Trophoblast cell (in vitro differentiated cells and primary cell): ENCODE measurements around the gene GYG2.

Experiments
- DNase-seq, 2 donors: peaks; one replicate each; pipeline ENCODE4 v3.0.0-alpha.2; 2016
- H2AFZ ChIP-seq: 2 replicates; pipeline ENCODE4 v1.6.1; 2013; ENCODE audit warnings: low read length, moderate library complexity, mild to moderate bottlenecking; ENCODE audit not compliant: insufficient read depth, poor library complexity
- H2AK5ac ChIP-seq: 2 replicates; pipeline ENCODE4 v1.6.1; 2013; ENCODE audit warnings: mild to moderate bottlenecking, low read length
- H2BK120ac ChIP-seq: 2 replicates; pipeline ENCODE4 v1.6.1; 2013; ENCODE audit warnings: low read length, mild to moderate bottlenecking, moderate library complexity; ENCODE audit not compliant: insufficient read depth, poor library complexity
- H2BK12ac ChIP-seq: 2 replicates; pipeline ENCODE4 v1.6.1; 2013; ENCODE audit warnings: mild to moderate bottlenecking, low read length, moderate library complexity
- H2BK5ac ChIP-seq: 2 replicates; pipeline ENCODE4 v1.6.1; 2013; ENCODE audit warnings: low read length, low read depth, moderate library complexity, mild to moderate bottlenecking; ENCODE audit not compliant: poor library complexity
- H3K14ac ChIP-seq: 2 replicates; pipeline ENCODE4 v1.6.1; 2013; ENCODE audit warnings: mild to moderate bottlenecking, low read length
- H3K18ac ChIP-seq: 2 replicates; pipeline ENCODE4 v1.6.1; 2013; ENCODE audit warnings: mild to moderate bottlenecking, low read length
- H3K23ac ChIP-seq: 2 replicates; pipeline ENCODE4 v1.6.1; 2013; ENCODE audit warnings: low read length
- H3K27ac ChIP-seq: 2 replicates; pipeline ENCODE4 v1.5.1; 2013; ENCODE audit warnings: low read depth, mild to moderate bottlenecking, inconsistent platforms, low read length, moderate library complexity
- H3K27me3 ChIP-seq: 2 replicates; pipeline ENCODE4 v1.6.1; 2013; ENCODE audit warnings: inconsistent platforms, mild to moderate bottlenecking, low read length, moderate library complexity; ENCODE audit not compliant: insufficient read depth
- H3K36me3 ChIP-seq, 2 experiments: 1 replicate in 1 of 2; 2 replicates in 1 of 2; pipeline ENCODE4 v1.6.1; 2013; ENCODE audit warnings: low read length in 2 of 2, mild to moderate bottlenecking in 2 of 2, moderate library complexity in 1 of 2; ENCODE audit not compliant: insufficient read depth in 2 of 2, control insufficient read depth in 1 of 2
- H3K4ac ChIP-seq: 2 replicates; pipeline ENCODE4 v1.6.1; 2013; ENCODE audit warnings: low read depth, mild to moderate bottlenecking, low read length, moderate library complexity
- H3K4me1 ChIP-seq, 2 experiments: 1 replicate in 1 of 2; 2 replicates in 1 of 2; pipeline ENCODE4 v1.6.1; 2013; ENCODE audit warnings: low read length in 2 of 2, mild to moderate bottlenecking in 2 of 2, moderate library complexity in 1 of 2; ENCODE audit not compliant: insufficient read depth in 2 of 2, control insufficient read depth in 1 of 2
- H3K4me2 ChIP-seq: 2 replicates; pipeline ENCODE4 v1.6.1; 2013; ENCODE audit warnings: inconsistent platforms, mild to moderate bottlenecking, low read length, moderate library complexity
- H3K4me3 ChIP-seq: 2 replicates; pipeline ENCODE4 v1.5.1; 2013; ENCODE audit warnings: mild to moderate bottlenecking, low read depth, low read length, inconsistent platforms
- H3K79me1 ChIP-seq: one replicate; pipeline ENCODE4 v1.6.1; 2013; ENCODE audit warnings: low read length
- H3K79me2 ChIP-seq: 2 replicates; pipeline ENCODE4 v1.6.1; 2013; ENCODE audit warnings: low read length, mild to moderate bottlenecking; ENCODE audit not compliant: control insufficient read depth, insufficient read depth, poor library complexity
- H3K9ac ChIP-seq: 2 replicates; pipeline ENCODE4 v1.6.1; 2013; ENCODE audit warnings: mild to moderate bottlenecking, low read length
- H3K9me3 ChIP-seq: 2 replicates; pipeline ENCODE4 v1.6.1; 2013; ENCODE audit warnings: low read depth, mild to moderate bottlenecking, control low read depth, inconsistent platforms, low read length; ENCODE audit not compliant: insufficient read depth
- H4K12ac ChIP-seq: 2 replicates; pipeline ENCODE4 v1.6.1; 2013; ENCODE audit warnings: low read depth, mild to moderate bottlenecking, low read length, moderate library complexity
- H4K8ac ChIP-seq: 2 replicates; pipeline ENCODE4 v1.6.1; 2013; ENCODE audit warnings: low read depth, mild to moderate bottlenecking, low read length, moderate library complexity
- H4K91ac ChIP-seq: one replicate; pipeline ENCODE4 v1.6.1; 2013; ENCODE audit warnings: low read depth, mild to moderate bottlenecking, low read length, moderate library complexity
- WGBS: extraction: QIAGEN DNeasy Blood & Tissue Kit; methylation state at CpG from one replicate; pipeline ENCODE4 v1.1.7; 2013; ENCODE audit warnings: missing lambda C conversion rate; ENCODE audit not compliant: insufficient read length, insufficient coverage; ENCODE audit errors: extremely low coverage; 5-methylcytosine and 5-hydroxymethylcytosine counted together

GYG2 gene

GRCh38 chrX:2829469-2830246 lies 928 bp downstream of the GYG2 start:
- H4K12ac ChIP-seq = no peak overlapping the region
- H2BK12ac ChIP-seq = no peak overlapping the region
- H3K4ac ChIP-seq = no peak overlapping the region
- no peaks in the 10 kb centered on the region for H3K27me3 ChIP-seq
- peak overlapping the region; percentile 4 for H4K91ac ChIP-seq
- peak overlapping the region; percentile 83 for H3K4me3 ChIP-seq
- no peak overlapping the region for H3K23ac ChIP-seq
- no peak overlapping the region for H4K8ac ChIP-seq
- H3K18ac ChIP-seq = no peak overlapping the region
- no peak overlapping the region for H3K14ac ChIP-seq
- no peaks in the 10 kb centered on the region for H3K9me3 ChIP-seq
- no CpG with 5 or more reads among the region's 62 CpGs for WGBS
- H3K79me2 ChIP-seq = peaks cover 3% of the 10 kb centered on the region
- H3K4me1 ChIP-seq = peaks cover 0 to 7% of the 10 kb centered on the region in 2 experiments
- H2BK120ac ChIP-seq = no peak overlapping the region
- peak overlapping the region; percentile 52 for H3K4me2 ChIP-seq
- H3K36me3 ChIP-seq = peaks cover 0 to 6% of the 10 kb centered on the region in 2 experiments
- DNase-seq = no peak
- H2AK5ac ChIP-seq = no peak overlapping the region
- no peak overlapping the region for H2AFZ ChIP-seq
- H2BK5ac ChIP-seq = no peak overlapping the region
- H3K79me1 ChIP-seq = peaks cover 3% of the 10 kb centered on the region
- no peak overlapping the region for H3K27ac ChIP-seq
- no peak overlapping the region for H3K9ac ChIP-seq

- DNase-seq = no peak
- no CpG with 5 or more reads among the region's 14 CpGs for WGBS
- H3K36me3 ChIP-seq = peaks cover under 1 to 13% of the 10 kb centered on the region in 2 experiments
Observed at GRCh38 chrX:2831471-2832228, 2.9 kb downstream of the GYG2 start.

GRCh38 chrX:2837961-2838360 lies 9.2 kb downstream of the GYG2 start:
- no peaks in the 10 kb centered on the region for H3K4me1 ChIP-seq
- no peaks in the 10 kb centered on the region for H3K79me1 ChIP-seq
- H2BK120ac ChIP-seq = no peak overlapping the region
- DNase-seq = no peak
- H2AFZ ChIP-seq = no peak overlapping the region
- no peak overlapping the region for H3K14ac ChIP-seq
- no peak overlapping the region for H4K91ac ChIP-seq
- no peak overlapping the region for H3K4me2 ChIP-seq
- WGBS = no CpG with 5 or more reads among the region's 2 CpGs
- H3K9me3 ChIP-seq = no peaks in the 10 kb centered on the region
- peaks cover 2 to 10% of the 10 kb centered on the region in 2 experiments for H3K36me3 ChIP-seq
- H2AK5ac ChIP-seq = no peak overlapping the region
- H4K8ac ChIP-seq = no peak overlapping the region
- H3K27ac ChIP-seq = no peak overlapping the region
- no peak overlapping the region for H3K18ac ChIP-seq
- H4K12ac ChIP-seq = no peak overlapping the region
- H3K23ac ChIP-seq = no peak overlapping the region
- no peak overlapping the region for H3K9ac ChIP-seq
- no peak overlapping the region for H3K4ac ChIP-seq
- no peaks in the 10 kb centered on the region for H3K27me3 ChIP-seq
- H2BK5ac ChIP-seq = no peak overlapping the region
- H3K79me2 ChIP-seq = no peaks in the 10 kb centered on the region
- H2BK12ac ChIP-seq = no peak overlapping the region
- H3K4me3 ChIP-seq = no peak overlapping the region

More at GRCh38 chrX:2831471-2832228, 2.9 kb downstream of the GYG2 start:
- Histone ChIP-seq H3K18ac (no peak overlapping the region), H3K4me3 (no peak overlapping the region), H4K8ac (no peak overlapping the region), H3K4me2 (no peak overlapping the region), H3K23ac (no peak overlapping the region), H3K9me3 (no peaks in the 10 kb centered on the region), H3K4ac (no peak overlapping the region), H2AK5ac (no peak overlapping the region), H2BK5ac (no peak overlapping the region), H4K91ac (no peak overlapping the region), H4K12ac (no peak overlapping the region), H3K14ac (no peak overlapping the region), H3K79me1 (peaks cover 3% of the 10 kb centered on the region), H3K9ac (no peak overlapping the region), H3K4me1 (peaks cover 0 to 7% of the 10 kb centered on the region in 2 experiments), H2BK120ac (no peak overlapping the region), H3K79me2 (peaks cover 3% of the 10 kb centered on the region), H2BK12ac (no peak overlapping the region), H2AFZ (no peak overlapping the region), H3K27ac (no peak overlapping the region), H3K27me3 (no peaks in the 10 kb centered on the region)

DNA sequence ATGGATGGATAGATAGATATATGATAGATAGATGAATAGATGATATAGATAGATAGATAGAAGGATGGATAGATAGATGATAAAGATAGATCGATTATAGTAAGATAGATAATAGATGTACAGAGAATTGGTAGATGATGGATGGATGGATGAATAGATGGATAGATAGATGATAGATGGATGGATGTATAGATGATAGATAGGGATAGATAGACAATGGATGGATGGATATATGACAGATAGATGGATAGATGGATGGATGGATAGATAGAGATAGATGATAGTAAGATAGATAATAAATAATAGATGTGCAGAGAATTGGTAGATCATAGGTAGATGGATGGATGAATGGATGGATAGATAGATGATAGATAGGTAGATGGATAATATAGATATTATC lies 12.2 kb downstream of the GYG2 start:
- H4K91ac ChIP-seq = no peak overlapping the region
- no peaks in the 10 kb centered on the region for H3K27me3 ChIP-seq
- H4K12ac ChIP-seq = no peak overlapping the region
- no peak overlapping the region for H4K8ac ChIP-seq
- no peak overlapping the region for H3K4me2 ChIP-seq
- H3K27ac ChIP-seq = no peak overlapping the region
- H2BK120ac ChIP-seq = no peak overlapping the region
- H3K4me1 ChIP-seq = no peaks in the 10 kb centered on the region
- no peak for DNase-seq
- no peak overlapping the region for H3K18ac ChIP-seq
- H3K36me3 ChIP-seq = peaks cover 2 to 9% of the 10 kb centered on the region in 2 experiments
- H2BK12ac ChIP-seq = no peak overlapping the region
- no peak overlapping the region for H2BK5ac ChIP-seq
- no peak overlapping the region for H3K4ac ChIP-seq
- H2AK5ac ChIP-seq = no peak overlapping the region
- H3K4me3 ChIP-seq = no peak overlapping the region
- no peaks in the 10 kb centered on the region for H3K79me1 ChIP-seq
- H3K9ac ChIP-seq = no peak overlapping the region
- 100% methylated on average over 1 of the region's 1 CpG for WGBS
- no peaks in the 10 kb centered on the region for H3K79me2 ChIP-seq
- no peak overlapping the region for H2AFZ ChIP-seq
- no peak overlapping the region for H3K23ac ChIP-seq
- no peaks in the 10 kb centered on the region for H3K9me3 ChIP-seq
- H3K14ac ChIP-seq = no peak overlapping the region
